Lower leg skin (tissue), 4 donors: ENCODE data around the gene EXOC6. TPM values are rescaled to one million over a fixed set of nuclear protein-coding genes. Genes with fewer than 3 reads are reported as not detected.
"Not testable (repeated sequence)": the region's sequence is repeated elsewhere in the genome, so short reads cannot be mapped to it uniquely, and the experiment has no call there.

Experiments used
- DNase-seq, 2 donors: peaks; one replicate each; pipeline ENCODE4 v3.0.0-alpha.2; 2019; ENCODE audit warnings: low spot score in 2 of 2
- H3K4me3 ChIP-seq: fragments of 200-600 bp; sonication (generic); 2 replicates; pipeline ENCODE4 v1.5.1; 2017; ENCODE audit warnings: mild to moderate bottlenecking, low read depth; ENCODE audit not compliant: poor library complexity, severe bottlenecking
- CTCF ChIP-seq, 3 donors: fragments of 450-650 bp; IDR thresholded peaks; one replicate each; pipeline ENCODE4 v1.5.1; 2016; ENCODE audit warnings: antibody characterized with exemption in 3 of 3, mild to moderate bottlenecking in 3 of 3, moderate library complexity in 2 of 3
- POLR2A ChIP-seq, 2 donors: fragments of 450-650 bp; IDR thresholded peaks; one replicate each; pipeline ENCODE4 v1.6.1; 2016 to 2017; ENCODE audit warnings: antibody characterized with exemption in 2 of 2, mild to moderate bottlenecking in 1 of 2, moderate library complexity in 1 of 2
- WGBS, 2 donors: methylation state at CpG; one replicate each; pipeline ENCODE4 v1.1.5; 2018; 5-methylcytosine and 5-hydroxymethylcytosine counted together
- intact Hi-C: fragments of 100-400 bp; cut with DNase I; formaldehyde crosslinking; loops from one replicate; pipeline ENCODE4 v1.15.0; 2023; ENCODE audit warnings: low total_unique reads
- total RNA-seq, 4 donors: library from RNA; depleted of rRNA; stranded (reverse); fragments of >200 nt; gene quantifications; one replicate each; pipeline ENCODE4 v1.1.0, GENCODE V29; 2016

EXOC6 gene
- total RNA-seq, 4 donors from 2014 or later, result 5.2 to 8.4 (median 6.0) TPM

GRCh38 chr10:92901819-92902251, 53.5 kb downstream of the EXOC6 start:
- WGBS, 2 donors, result 92 to 99% methylated on average over 3 of the region's 3 CpGs
- intact Hi-C loops, result no loop called here
- TF ChIP-seq CTCF (IDR thresholded peaks at IDR 0.05) (no peak), POLR2A (IDR thresholded peaks at IDR 0.05) (no peak)
- H3K4me3 ChIP-seq, result no peak overlapping the region
- DNase-seq, result no peak

- TF ChIP-seq CTCF (IDR thresholded peaks at IDR 0.05) (no peak), POLR2A (IDR thresholded peaks at IDR 0.05) (no peak)
- intact Hi-C loops, result no loop called here
- no peak overlapping the region for H3K4me3 ChIP-seq
- WGBS, 2 donors, result 98 to 100% methylated on average over 1 of the region's 1 CpG
- DNase-seq, result no peak
These were observed 55.3 kb downstream of the EXOC6 start for GRCh38 chr10:92903633-92904032.

- no peak for DNase-seq
- H3K4me3 ChIP-seq, result no peak overlapping the region
- TF ChIP-seq CTCF (IDR thresholded peaks at IDR 0.05) (no peak), POLR2A (IDR thresholded peaks at IDR 0.05) (no peak)
- intact Hi-C loops, result no loop called here
- 97 to 98% methylated on average over 4 of the region's 4 CpGs for WGBS, 2 donors
These were observed 59.0 kb downstream of the EXOC6 start for GRCh38 chr10:92907280-92907679.

- 48 to 68% methylated on average over 4 of the region's 4 CpGs for whole genome bisulfite sequencing, 2 donors
- DNase-seq, intact Hi-C loops, H3K4me3 ChIP-seq: not testable (repeated sequence)
These were observed 64.3 kb downstream of the EXOC6 start for GRCh38 chr10:92912631-92913030.

GRCh38 chr10:92913973-92914372, 65.7 kb downstream of the EXOC6 start:
- WGBS, 2 donors, result 76 to 86% methylated on average over 6 of the region's 6 CpGs
- intact Hi-C loops, result no loop called here
- H3K4me3 ChIP-seq, result no peak overlapping the region
- DNase-seq, result no peak
- TF ChIP-seq POLR2A (IDR thresholded peaks at IDR 0.05) (no peak), CTCF (IDR thresholded peaks at IDR 0.05) (no peak)

- H3K4me3 ChIP-seq, result no peak overlapping the region
- DNase-seq, result peak in 1 of 2 donors; percentile 37
- intact Hi-C loops, result no loop called here
- TF ChIP-seq POLR2A (IDR thresholded peaks at IDR 0.05), result no peak
- TF ChIP-seq CTCF (IDR thresholded peaks at IDR 0.05), result no peak
- WGBS, 2 donors, result 78 to 86% methylated on average over 4 of the region's 4 CpGs
These were observed 66.4 kb downstream of the EXOC6 start for GRCh38 chr10:92914478-92915325.
